Activated CD8-positive, alpha-beta T cell treated with anti-CD3 and anti-CD28 coated beads for 36 hours (primary cell): ENCODE data around the gene ZC3H18. TPM values are rescaled to one million over a fixed set of nuclear protein-coding genes. Genes with fewer than 3 reads are reported as not detected.

ENCODE experiments used
- ATAC-seq: fragments of 200-7000 bp; cut with Tn5 transposase; one replicate; pipeline ENCODE4 v1.10.0; 2021; ENCODE audit warnings: mild to moderate bottlenecking, moderate library complexity
- CTCF ChIA-PET: fragments of 350-600 bp; sonication (Branson Sonifier 250); formaldehyde crosslinking; loops from one replicate; lab custom pipeline; 2021; ENCODE audit warnings: antibody characterized with exemption; lab: Charles Lee
- POLR2A ChIA-PET: fragments of 350-600 bp; sonication (Branson Sonifier 250); formaldehyde crosslinking; loops from one replicate; lab custom pipeline; 2021; ENCODE audit warnings: antibody characterized with exemption; lab: Charles Lee
- DNase-seq: peaks from one replicate; pipeline ENCODE4 v3.0.0-alpha.2; 2020
- H3K27ac Mint-ChIP-seq: one replicate; pipeline ENCODE4 v1.8.0; 2021; ENCODE audit warnings: mild to moderate bottlenecking, mixed read lengths
- H3K27me3 Mint-ChIP-seq: one replicate; pipeline ENCODE4 v1.8.0; 2021; ENCODE audit warnings: mixed read lengths
- H3K36me3 Mint-ChIP-seq: one replicate; pipeline ENCODE4 v1.8.0; 2021; ENCODE audit warnings: low read depth, mixed read lengths
- H3K4me1 Mint-ChIP-seq: one replicate; pipeline ENCODE4 v1.8.0; 2021; ENCODE audit warnings: low read depth, mixed read lengths
- H3K4me3 Mint-ChIP-seq: one replicate; pipeline ENCODE4 v1.8.0; 2021; ENCODE audit warnings: mild to moderate bottlenecking, moderate library complexity, mixed read lengths
- H3K9me3 Mint-ChIP-seq: one replicate; pipeline ENCODE4 v1.8.0; 2021; ENCODE audit warnings: mixed read lengths
- intact Hi-C: fragments of 100-400 bp; cut with micrococcal nuclease; formaldehyde crosslinking; loops from one replicate; pipeline ENCODE4 v1.10.0; 2022
- total RNA-seq, 2 experiments: library from RNA; stranded (reverse); gene quantifications; one replicate each; pipeline ENCODE4 v1.2.3, GENCODE V29; 2021
- TF ChIP-seq, protein P1 (sequence below): fragments of 200-600 bp; IDR thresholded peaks from one replicate; pipeline ENCODE4 v1.8.0; 2022; ENCODE audit warnings: antibody characterized with exemption, mild to moderate bottlenecking

ZC3H18 gene
- total RNA-seq, 2 experiments from 2014 or later: 67.7 to 73.5 TPM

DNA sequence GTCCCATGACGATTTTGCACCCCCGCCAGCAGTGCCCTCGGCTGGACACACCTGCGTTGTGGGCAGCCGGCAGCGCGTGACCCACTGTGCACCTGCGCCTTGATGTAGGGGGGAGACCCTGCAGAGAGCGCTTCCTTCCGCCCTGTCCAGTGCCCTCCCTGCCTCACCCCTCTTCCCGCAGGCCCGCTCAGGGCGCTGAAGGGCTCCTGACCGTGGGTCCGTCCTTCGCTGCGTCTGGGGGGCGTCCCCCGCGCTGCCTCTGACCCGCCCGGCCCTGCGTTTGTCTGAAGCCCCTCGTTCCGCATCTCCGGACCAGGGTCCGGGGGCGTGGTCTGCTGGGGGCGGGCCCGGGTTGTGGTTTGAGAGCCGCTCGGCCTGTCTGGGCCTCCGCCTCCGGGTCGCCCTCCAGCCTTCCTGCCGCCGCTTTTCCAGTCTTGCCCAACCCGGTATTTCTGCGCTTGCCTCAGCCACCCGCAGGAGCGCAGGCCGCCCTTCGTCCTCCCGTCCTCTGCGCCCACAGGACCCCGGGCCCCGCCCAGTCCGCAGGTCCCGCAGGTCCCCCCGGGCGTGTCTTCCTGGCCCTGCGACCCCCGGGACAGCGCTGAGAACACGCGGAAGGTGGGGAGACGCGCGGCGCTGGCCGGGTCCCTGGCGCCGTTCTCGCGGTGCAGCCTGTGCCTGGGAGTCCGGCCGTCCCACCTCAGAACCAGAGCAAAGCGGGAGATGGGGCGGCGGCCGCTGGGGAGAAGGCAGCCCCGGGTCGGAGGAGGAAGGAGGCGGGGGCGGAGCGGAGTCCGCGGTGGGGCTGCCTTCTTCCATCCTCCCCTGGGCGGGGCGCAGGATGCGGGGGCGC, 64.2 kb downstream of the ZC3H18 start:
- intact Hi-C loops: no loop called here
- peaks cover 5% of the 10 kb centered on the region for H3K36me3 Mint-ChIP-seq
- POLR2A ChIA-PET: no interaction called here

DNA sequence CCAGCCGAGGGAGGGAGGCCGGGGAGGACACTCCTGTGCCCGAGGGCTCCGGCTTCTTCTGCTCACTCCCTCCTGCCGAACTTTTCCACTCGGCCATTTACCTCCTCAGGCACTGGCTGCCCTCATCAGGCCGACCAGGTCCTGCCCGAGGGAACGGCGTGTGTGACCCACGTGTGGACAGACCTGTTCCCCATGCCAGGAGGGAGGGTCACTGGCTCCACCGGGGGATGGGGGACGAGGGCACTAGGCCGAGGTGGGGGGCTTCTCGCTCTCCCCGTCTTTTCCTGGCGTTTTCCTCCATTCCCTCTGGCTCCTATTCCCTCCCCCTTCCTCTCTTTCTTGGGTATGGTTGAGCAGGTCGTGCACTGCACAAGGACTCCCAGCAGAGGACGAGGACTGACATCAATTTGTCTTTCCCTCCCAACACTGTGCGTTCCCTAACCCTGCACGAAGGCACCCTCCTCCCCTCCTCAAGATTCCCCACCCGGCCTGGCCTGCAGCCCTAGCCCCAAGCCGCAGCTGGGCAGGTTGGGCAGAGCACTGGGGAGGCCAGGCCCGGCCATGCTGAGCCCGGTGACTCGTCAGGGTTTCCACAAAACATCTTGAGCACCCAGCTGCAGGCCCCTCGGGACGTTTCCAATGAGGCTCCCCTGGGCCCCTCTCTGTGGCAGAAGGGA, 64.9 kb downstream of the ZC3H18 start:
- CTCF ChIA-PET: no interaction called here
- TF ChIP-seq, protein P1, sequence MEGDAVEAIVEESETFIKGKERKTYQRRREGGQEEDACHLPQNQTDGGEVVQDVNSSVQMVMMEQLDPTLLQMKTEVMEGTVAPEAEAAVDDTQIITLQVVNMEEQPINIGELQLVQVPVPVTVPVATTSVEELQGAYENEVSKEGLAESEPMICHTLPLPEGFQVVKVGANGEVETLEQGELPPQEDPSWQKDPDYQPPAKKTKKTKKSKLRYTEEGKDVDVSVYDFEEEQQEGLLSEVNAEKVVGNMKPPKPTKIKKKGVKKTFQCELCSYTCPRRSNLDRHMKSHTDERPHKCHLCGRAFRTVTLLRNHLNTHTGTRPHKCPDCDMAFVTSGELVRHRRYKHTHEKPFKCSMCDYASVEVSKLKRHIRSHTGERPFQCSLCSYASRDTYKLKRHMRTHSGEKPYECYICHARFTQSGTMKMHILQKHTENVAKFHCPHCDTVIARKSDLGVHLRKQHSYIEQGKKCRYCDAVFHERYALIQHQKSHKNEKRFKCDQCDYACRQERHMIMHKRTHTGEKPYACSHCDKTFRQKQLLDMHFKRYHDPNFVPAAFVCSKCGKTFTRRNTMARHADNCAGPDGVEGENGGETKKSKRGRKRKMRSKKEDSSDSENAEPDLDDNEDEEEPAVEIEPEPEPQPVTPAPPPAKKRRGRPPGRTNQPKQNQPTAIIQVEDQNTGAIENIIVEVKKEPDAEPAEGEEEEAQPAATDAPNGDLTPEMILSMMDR: no peak
- H3K4me1 Mint-ChIP-seq: peaks cover 39% of the 10 kb centered on the region

More for the DNA sequence above, 64.2 kb downstream of the ZC3H18 start:
- H3K27me3 Mint-ChIP-seq: peaks cover 10% of the 10 kb centered on the region
- peaks cover 39% of the 10 kb centered on the region for H3K4me1 Mint-ChIP-seq
- ATAC-seq: peak; percentile 47
- TF ChIP-seq, protein P1: no peak
- CTCF ChIA-PET: no interaction called here
- H3K27ac Mint-ChIP-seq: peak overlapping the region; percentile 42
- peak overlapping the region; percentile 66 for H3K4me3 Mint-ChIP-seq
- peak; percentile 81 for DNase-seq
- H3K9me3 Mint-ChIP-seq: no peaks in the 10 kb centered on the region

DNA sequence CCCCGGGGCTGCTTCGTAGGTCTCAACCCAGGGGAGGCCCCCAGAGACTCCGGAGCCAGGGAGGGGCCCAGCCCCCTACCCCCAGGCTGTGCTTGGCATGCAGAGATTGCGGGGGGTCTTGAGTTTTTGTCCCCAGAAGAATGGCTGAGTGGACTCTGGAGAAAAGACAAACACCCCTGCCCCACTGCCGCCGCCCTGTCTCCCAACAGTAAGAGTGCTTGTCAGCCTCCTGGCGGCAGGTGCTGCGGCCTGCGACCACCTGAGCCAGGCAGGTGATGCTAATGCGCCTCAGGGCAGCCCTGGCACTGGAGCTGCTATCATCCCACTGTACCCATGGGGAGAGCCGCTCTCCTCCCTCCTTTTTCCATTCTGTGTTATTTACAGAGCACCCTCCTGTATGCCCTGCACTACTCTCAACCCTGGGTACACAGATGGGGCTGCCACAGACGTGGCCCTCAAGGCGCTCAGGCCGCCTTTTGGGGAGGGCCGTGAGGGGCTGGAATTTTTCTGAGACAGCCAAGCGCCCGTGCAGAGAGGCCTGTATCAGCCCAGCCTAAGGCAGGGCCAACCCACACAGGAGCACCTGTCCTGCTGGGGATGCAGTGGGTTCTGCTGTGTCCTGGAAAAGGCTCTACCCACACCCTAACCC, 65.6 kb downstream of the ZC3H18 start:
- intact Hi-C loops: no loop called here
- peaks cover 20% of the 10 kb centered on the region for H3K27me3 Mint-ChIP-seq
- no peak for DNase-seq
- no peak overlapping the region for H3K27ac Mint-ChIP-seq
- peaks cover 5% of the 10 kb centered on the region for H3K36me3 Mint-ChIP-seq
- CTCF ChIA-PET: no interaction called here
- no peaks in the 10 kb centered on the region for H3K9me3 Mint-ChIP-seq
- TF ChIP-seq, protein P1: no peak
- POLR2A ChIA-PET: interaction anchor here (1.7 to 2.5 kb wide), 2 partner anchors 13 to 65 kb away, joined by 14 to 28 read pairs; partner anchors contain the start of genes CYBA and ZC3H18
- H3K4me3 Mint-ChIP-seq: peak overlapping the region; percentile 22
- no peak for ATAC-seq
- peaks cover 39% of the 10 kb centered on the region for H3K4me1 Mint-ChIP-seq

More for the DNA sequence above, 64.9 kb downstream of the ZC3H18 start:
- H3K27me3 Mint-ChIP-seq: peaks cover 16% of the 10 kb centered on the region
- intact Hi-C loops: no loop called here
- ATAC-seq (no peak), DNase-seq (peak; percentile 37)
- peaks cover 5% of the 10 kb centered on the region for H3K36me3 Mint-ChIP-seq
- H3K4me3 Mint-ChIP-seq: peak overlapping the region; percentile 66
- POLR2A ChIA-PET: interaction anchor here (2.5 kb wide), 1 partner anchor 65 kb away, joined by 14 read pairs; the partner anchor contains the start of gene ZC3H18
- peak overlapping the region; percentile 78 for H3K27ac Mint-ChIP-seq
- no peaks in the 10 kb centered on the region for H3K9me3 Mint-ChIP-seq

DNA sequence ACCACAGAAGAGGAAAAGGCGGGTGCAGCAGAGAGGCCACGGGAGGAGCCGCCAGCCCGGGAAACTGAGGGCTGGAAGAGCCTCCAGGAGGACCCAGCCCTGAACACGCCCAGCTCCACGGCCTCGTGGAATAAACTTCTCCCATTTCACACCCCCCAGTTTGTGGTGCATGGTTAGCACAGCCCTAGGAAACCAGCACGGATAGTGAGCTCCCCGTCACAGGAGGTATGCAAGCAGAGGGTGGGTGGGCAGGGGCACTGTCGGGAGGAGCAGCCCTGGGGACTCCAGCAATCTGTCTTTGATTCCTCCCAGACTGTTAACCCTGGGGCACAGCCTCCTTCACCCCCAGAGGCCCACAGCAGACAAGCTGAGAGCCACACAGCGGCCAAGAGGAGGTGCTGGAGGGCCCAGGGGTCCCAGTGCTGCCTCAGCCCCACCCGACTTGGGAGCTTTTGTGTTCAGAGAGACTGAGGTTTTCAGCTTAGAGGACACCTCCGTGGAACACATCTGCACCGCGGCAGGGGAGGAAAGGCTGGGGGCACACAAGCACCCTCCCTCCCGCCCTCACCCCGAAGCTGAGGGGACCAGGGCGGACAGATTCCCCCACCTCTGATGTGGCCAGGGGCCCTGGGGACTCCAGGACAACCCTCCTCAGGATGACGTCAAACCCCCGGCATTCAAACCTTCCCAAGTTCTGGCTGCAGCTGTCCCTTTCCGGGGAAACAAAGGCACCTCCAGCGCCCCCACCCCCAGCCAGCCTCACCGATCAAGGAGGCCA, 66.5 kb downstream of the ZC3H18 start:
- CTCF ChIA-PET: interaction anchor here (0.6 to 1.4 kb wide), 4 partner anchors 8 to 201 kb away, joined by 3 to 8 read pairs (median 4); partner anchors contain the start of gene SNAI3
- Mint-ChIP-seq H3K9me3 (no peaks in the 10 kb centered on the region), H3K4me3 (peak overlapping the region; percentile 15), H3K27ac (peak overlapping the region; percentile 59), H3K27me3 (peaks cover 20% of the 10 kb centered on the region), H3K4me1 (peaks cover 37% of the 10 kb centered on the region), H3K36me3 (peaks cover 5% of the 10 kb centered on the region)
- intact Hi-C loops: no loop called here
- TF ChIP-seq, protein P1: no peak
- peak; percentile 27 for DNase-seq
- ATAC-seq: no peak
- POLR2A ChIA-PET: interaction anchor here (0.6 to 2.5 kb wide), 11 partner anchors 9 to 1140 kb away, joined by 3 to 28 read pairs (median 3); partner anchors contain the start of genes CYBA and ZC3H18
